Left renal pelvis (tissue), 4 donors: ENCODE measurements around the gene CIB2. TPM values are rescaled to one million over a fixed set of nuclear protein-coding genes. Genes with fewer than 3 reads are reported as not detected.

ENCODE experiments used
- DNase-seq, 4 donors: peaks; one replicate each; pipeline ENCODE4 v3.0.0-alpha.2; 2013; ENCODE audit warnings: low read depth in 4 of 4, low spot score in 3 of 4
- polyA plus RNA-seq, 4 donors: library from polyadenylated mRNA; unstranded; fragments of 120-200 nt; gene quantifications; one replicate each; pipeline ENCODE4 v1.2.1, GENCODE V29; 2013; ENCODE audit not compliant: insufficient read length in 4 of 4

The CIB2 gene
- polyA plus RNA-seq, 4 donors, result 15.6 to 30.5 (median 29.3) TPM

DNA sequence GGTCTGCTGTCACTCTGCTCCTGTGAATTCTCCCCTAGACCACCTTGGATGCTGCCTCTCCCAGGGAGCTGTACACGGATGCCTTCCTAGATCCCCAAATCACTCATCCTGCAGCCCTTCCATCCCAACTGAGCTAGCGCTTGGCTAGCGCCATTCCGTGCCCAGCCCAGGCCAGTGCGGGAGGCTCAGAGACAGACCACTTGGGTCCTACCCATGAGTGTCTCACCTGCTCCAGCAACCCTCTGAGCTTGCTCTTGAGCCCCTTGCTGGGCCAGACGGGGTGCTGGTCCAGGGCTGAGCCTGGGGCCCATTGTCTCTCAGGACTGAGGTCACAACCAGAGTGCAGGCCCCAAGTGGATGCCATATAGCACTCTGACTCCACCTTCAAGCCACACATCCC, 21.1 kb downstream of the CIB2 start:
- no peak for DNase-seq

- no peak for DNase-seq
Measured at GRCh38 chr15:78109156-78109555, 22.1 kb downstream of the CIB2 start.

DNA sequence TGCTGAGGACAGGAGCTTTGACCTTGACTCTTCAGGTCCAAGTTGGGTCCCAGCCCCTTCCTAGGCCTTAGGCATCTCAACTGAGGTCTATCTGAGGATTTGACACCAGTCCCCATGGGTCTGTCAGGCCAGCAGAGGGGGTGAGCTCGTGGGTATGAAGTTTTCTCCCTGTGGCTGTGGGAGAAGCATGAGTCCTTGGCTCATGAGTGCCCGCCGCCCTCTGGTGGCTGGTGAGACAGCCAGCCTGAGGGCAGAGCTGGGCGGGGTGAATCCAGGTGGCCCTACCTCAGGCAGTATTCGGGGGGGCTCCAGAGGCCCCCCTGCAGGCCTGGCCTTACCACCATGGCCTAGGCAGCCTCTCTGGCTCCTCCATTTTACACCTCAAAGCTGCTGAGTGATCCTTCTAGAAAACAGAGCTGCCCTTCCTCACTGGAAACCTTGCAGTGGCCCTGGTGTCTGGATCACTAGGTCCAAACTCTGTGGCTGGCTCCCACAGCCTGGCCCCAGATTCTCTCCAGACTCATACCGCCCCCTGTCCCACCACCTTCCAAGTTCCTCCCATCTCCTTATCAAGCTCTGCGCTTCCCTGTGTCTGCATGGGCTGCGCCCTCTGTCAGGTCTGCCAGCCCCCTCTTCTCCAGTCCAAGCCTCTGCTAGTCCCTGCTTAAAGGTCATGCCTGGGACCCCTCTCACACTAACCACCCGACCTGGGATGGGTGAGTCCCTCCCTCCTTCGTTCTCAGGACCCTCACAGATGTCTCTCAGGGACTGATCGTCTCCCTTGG, 22.8 kb downstream of the CIB2 start:
- DNase-seq, result no peak

- DNase-seq, result no peak
Measured at GRCh38 chr15:78107471-78107870, 23.8 kb downstream of the CIB2 start.

- no peak for DNase-seq
Measured at GRCh38 chr15:78105476-78106241, 25.6 kb downstream of the CIB2 start.

DNA sequence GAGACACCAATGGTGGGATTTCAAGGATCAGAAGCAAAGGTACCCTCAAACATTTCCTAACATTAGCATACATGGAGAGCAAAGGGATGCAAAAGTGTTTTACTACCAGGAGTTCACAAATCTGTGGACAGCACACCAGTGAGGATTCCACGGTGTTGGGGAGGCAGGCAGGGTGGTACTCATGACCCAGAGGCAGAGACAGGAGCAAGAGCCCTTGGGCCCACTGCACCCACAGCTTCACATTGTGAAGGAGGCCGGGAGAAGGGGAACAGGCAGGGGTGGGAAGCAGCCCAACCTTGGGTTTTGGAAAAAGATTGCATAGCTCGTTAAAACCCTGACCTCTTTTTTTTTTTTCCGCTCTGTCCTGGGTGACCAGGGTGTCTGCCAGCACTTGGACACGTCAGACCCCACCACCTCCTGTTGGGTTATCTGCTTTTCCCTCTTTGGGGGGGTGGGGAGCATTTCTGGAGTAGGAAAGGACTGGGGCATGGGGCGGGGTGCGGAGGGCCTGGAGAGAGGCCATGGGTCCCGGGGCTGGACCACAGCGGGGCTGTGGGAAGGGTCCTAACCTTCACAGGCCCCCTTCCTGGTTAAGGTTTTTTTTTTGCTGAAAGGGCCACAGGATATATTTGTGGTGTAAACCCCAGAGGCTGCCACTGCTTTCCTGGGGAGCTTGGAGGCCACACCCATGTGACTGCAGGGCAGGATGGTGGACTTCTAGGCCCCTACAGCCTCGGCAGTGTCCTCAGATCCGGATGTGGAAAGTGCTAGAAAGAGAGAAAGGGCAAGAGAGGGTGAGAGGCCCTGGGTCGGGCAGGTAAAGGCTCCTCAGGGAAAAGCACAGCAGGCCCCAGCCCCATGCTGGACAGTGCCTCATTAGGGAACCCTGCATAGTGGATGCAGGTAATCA, 26.4 kb downstream of the CIB2 start:
- no peak for DNase-seq

DNA sequence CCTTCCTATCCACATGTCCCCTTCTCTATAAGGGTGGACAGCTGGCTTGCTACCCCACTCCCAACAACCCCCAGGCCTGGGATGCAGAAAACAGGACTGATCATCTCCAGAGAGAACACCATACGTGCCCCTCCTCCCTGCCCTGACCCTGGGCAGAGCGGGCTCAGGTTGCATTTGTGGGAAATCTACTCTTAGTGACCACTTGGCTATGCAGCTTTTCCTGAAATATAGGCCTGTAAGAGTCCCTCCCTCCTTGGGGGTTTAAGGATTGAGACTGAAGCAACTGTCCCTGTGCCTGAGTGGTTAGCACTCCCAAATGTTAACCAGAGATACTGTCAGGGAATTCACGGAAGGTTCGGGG, 27.1 kb downstream of the CIB2 start:
- DNase-seq, result no peak

DNA sequence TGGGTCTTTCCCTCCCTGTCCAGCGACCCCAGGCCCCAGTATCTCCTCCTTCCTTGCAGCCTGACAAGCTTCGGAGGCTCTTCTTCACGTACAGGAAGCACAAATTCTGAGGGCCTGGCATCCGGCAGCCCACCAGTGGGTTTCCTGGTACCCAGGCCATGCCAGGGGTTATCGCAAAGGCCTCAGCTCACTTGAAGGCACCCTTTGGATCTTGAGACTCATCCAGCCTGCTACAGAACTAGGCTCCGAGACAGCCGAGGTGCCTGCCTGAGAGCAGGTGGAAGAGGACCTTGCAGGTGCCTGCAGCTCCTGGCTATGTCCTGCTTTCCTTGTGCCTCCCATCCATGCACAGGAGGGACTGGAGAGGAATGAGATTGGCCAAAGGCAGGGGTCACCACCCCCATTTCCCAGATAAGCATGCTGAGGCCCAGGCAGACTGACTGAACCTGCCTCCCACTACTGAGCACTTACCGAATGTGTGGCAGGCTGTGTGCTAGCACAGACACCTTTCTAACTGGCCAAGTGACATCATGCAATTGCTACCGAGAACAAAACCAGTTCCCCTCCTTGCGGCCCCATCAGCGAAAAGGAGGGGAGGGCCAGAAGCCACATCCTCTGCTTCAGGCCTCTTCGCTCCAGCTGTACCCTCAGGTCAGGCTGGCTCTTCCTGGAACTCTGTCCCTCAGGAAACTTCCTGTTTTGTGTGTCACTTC, 27.7 kb downstream of the CIB2 start:
- no peak for DNase-seq

GRCh38 chr15:78102741-78103140, 28.5 kb downstream of the CIB2 start:
- DNase-seq, result no peak

- no peak for DNase-seq
Measured at GRCh38 chr15:78102211-78102610, 29.0 kb downstream of the CIB2 start.

DNA sequence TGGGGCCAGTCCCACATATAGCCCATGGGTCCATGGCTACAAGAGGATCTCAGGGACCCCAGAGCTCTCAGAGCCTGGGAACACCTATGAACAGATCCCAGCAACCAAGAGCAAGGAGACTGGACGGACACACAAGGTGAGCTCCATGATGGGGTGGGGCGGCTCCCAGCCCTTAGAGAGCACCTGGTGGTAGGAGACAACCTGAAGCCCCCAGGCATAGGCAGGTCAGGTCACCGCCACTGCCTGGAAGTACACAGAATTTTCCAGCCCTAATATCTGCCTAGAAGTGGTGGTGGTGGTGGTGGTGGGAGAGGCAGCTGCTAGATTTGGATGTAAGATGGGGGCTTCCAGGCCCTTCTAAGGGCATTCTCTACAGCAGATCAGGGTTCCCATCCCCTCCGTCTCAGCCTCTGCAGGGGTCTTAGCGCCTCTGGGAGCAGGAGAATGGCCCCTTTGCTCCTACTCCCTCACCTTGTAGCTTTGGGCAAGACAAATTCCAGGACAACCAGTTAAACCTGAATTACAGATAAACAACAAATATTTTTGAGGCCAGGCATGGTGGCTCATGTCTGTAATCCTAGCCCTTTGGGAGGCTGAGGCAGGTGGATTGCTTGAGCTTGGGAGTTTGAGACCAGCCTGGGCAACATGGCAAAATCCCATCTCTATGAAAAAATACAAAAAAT, 29.7 kb downstream of the CIB2 start:
- no peak for DNase-seq

DNA sequence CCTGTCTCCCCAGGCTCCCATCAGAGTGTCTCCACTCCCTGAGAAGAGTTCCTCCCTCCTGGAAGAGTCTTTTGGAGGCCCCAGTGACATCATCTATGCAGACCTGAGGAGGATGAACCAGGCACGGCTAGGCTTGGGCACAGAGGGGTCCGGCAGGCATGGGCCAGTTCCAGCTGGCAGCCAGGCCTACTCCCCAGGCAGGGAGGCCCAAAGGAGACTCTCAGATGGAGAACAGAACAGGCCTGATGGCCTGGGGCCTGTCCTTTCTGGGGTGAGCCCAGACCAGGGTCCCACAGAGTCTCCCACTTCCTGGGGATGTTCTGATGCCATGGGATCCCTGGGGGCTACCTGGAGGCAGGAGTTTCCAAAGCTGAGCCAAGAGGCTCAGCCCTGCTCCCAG, 30.4 kb downstream of the CIB2 start:
- no peak for DNase-seq

- no peak for DNase-seq
Measured at GRCh38 chr15:78098131-78098755, 33.0 kb downstream of the CIB2 start.

- DNase-seq, result no peak
Measured at GRCh38 chr15:78097667-78098066, 33.6 kb downstream of the CIB2 start.

DNA sequence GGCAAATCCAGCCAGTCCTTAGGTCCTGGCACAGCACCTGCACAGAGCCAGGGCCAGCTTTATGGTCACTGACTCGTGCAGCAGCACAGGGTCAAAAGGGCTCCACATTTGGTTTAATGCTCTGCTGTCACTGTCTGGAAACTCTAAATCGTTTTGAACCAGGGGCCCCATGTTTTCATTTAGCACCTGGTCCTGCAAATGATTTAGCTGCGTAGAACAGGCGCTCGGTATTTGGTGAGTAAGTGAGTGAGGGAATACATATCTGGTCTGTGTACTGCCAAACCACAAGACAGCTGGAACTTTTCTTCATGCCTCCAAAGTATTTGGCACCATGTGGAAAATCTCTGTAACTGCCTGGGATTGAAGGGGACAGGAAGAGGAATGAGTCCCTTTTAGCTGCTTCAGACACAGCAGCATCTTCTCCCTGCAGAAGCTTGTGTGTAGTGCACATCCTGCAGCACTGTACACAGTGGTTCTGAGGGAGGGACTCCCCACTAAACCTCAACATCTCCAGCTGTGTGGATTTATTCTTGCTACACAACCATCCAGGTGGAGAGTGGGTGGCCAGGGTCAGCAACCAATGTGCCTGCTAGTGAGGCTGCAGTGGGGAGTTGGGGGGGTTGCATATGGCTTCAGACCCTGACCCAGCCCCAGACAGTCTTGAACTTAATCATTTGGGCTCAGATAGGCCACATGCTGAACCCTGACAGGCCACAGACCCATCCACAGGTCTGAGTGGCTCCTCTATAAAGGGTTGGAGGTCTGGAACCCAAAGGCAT, 37.8 kb downstream of the CIB2 start:
- no peak for DNase-seq

GRCh38 chr15:78092261-78093041, 38.8 kb downstream of the CIB2 start, which contains the start of gene SH2D7:
TSS of gene SH2D7 (plus strand) at chr15:78092561. CDS start at chr15:78092585, 24 bp downstream.
- DNase-seq, result no peak

- DNase-seq, result no peak
Measured at GRCh38 chr15:78090422-78091063, 40.7 kb downstream of the CIB2 start.

- DNase-seq, result no peak
Measured at GRCh38 chr15:78088773-78089080, 42.5 kb downstream of the CIB2 start.
